ENCODE measurements around the gene LAMA2. TPM values are rescaled to one million over a fixed set of nuclear protein-coding genes. Genes with fewer than 3 reads are reported as not detected.
A peak's percentile ranks its signal among the peaks of the same experiment; 100 is the strongest.
"Not testable (repeated sequence)": the region's sequence is repeated elsewhere in the genome, so short reads cannot be mapped to it uniquely, and the experiment has no call there.

LAMA2 gene
- polyA plus RNA-seq, 1 donor = 151 TPM

DNA sequence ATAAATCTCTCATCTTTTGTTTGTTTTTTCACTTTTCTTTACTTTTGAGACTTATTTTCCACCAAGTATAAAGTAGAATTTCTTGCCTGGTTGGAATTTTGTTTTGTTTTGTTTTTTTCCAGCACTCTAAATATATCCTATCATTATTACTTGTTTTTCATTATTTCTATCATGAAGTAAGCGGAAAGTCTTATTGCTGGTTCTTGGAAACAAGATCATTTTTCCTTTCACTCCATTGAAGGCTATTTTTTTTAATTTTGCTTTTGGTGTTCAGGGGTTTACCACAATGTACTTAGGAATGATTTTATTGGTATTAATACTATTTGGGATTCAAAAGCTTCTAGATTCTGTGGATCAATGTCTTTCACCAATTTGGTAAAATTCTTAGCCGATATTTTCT lies 190.1 kb downstream of the LAMA2 start:
- no peak for DNase-seq (ENCODE audit: low read depth)

DNA sequence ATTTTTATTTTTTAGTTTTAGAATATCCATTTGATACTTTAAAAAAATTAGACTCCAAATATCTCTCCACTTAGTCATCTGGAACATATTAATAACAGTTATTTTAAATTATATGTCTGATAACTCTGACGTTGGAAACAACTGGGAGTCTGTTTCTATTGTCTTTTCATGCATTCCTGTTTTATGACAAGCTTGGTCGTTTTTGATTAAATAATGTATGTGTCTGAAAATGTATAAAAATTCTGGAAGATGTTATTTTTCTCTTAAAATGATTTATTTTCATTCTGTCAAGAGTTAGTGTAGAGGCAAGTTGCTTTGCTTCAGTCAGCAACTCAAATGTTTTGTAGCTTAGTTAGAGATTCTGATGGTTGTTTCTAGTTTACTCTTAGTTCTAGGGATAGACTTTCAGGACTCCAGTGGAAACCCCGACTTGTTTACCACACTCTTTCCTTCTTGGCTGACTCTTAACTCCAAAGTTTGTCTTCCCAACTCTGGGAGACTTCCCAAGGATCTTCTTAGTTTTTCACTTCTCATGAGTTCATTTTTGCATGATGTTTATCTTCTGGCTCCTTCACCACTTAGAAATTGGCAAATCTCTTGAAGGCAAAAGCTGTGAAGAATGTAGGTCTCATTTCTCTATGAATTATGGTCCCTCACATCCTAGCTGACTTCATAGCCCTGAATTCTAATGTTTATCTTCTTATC lies 190.9 kb downstream of the LAMA2 start:
- DNase-seq (ENCODE audit: low read depth) = peak; percentile 43

DNA sequence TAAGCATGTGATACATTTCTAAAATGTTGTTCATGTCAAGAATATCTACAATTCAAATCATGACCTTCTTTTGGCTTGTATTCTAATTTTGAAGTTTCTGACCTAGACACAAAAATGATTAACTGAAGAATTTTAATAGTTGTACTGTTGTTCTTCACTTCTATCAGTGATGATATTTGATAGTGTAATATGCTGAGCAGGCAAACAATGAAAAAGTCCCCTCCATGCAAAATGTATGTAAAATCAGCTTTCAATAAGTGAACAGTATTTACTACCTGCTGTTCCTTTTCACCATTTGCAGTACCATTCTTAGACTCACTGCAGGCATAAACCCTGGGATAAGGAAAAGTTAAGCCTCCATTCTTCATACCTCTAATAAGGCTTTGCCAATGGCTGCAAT lies 201.5 kb downstream of the LAMA2 start:
- DNase-seq (ENCODE audit: low read depth) = no peak

DNA sequence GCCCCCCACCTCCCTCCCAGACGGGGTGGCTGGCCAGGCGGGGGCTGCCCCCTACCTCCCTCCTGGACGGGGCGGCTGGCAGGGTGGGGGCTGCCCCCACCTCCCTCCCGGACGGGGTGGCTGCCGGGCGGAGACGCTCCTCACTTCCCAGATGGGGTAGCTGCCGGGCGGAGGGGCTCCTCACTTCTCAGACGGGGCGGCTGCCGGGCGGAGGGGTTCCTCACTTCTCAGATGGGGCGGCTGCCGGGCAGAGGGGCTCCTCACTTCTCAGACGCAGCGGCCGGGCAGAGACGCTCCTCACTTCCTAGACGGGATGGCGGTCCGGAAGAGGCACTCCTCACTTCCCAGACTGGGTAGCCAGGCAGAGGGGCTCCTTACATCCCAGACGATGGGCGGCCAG lies 205.5 kb downstream of the LAMA2 start:
- not testable (repeated sequence) for DNase-seq (ENCODE audit: low read depth)

DNA sequence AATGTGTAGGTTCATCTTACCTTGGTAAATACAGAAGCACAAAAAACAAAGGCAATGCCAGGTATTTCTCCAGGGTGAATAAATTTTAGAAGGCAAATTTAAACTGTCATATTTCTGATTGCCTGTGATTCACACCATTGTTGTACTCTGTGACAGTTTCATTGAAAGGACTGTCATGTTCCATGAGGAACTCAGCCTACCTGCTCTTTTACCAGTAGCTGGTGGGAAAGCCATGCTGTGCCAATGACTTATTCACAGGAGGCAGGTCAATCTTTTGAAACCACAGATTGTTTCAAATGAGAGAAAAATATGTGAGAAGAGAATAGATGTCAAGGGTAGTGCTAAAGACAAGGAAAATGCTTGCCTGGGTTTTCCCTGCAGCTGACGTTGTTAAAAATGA lies 206.4 kb downstream of the LAMA2 start:
- DNase-seq (ENCODE audit: low read depth) = no peak

DNA sequence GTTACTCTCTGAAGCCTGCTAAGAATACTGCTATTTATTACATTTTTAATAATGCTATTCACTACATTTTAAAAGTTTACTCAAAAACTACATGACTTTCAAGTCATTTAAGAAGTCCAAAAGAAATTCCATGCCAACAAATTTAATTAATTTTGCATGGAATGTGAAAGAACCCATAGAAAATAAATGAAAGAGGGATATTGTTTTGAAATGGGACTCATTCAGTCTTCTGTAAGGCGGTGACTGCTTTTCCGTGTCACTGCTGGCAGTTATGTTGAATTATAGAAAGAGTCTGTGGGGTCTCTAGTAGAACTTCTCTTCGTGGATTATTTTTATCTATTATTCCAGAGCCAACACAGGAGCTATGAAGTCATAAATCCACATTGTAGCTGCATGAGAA lies 211.2 kb downstream of the LAMA2 start:
- DNase-seq (ENCODE audit: low read depth) = no peak

DNA sequence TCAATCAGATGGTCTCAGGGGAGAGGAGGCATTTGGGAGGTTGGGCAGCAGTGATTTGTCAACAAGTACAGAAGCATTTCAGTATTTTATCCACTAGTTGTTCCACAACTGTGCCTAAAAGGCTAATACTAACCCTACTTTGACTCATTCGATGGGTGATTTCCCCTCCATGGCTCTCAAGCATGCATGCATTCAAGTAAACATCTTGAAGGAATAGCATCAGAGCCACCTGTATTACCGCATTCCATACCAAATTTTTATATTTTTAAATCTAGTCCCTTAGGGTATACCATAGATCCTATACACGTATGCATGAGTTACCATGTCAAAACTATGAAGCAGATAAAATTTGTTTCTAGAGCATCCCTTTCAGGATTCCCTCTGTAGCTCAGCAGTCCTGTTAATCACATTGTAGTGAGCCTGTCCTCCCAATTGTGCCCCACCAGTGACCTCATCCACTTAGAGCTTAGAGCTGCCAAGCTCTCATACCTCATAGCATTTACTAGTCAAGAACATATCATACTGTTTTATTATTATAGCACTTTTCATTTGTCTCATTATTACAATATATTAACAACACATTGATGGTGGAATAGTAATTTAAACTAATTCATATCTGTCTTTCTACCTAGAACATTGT lies 213.8 kb downstream of the LAMA2 start:
- DNase-seq (ENCODE audit: low read depth) = no peak

DNA sequence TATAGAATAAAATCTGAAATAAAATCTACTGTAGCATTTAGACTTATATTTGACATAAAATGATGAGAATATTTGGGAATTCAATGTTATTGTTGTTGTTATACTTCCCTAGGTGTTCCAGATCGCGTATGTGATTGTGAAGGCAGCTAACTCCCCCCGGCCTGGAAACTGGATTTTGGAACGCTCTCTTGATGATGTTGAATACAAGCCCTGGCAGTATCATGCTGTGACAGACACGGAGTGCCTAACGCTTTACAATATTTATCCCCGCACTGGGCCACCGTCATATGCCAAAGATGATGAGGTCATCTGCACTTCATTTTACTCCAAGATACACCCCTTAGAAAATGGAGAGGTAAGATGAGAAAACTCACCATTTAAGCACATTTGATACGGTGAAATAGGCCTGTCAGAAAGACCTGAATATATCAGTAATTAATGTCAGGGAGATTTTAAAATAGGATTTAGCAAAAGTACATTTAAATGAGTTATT lies 215.2 kb downstream of the LAMA2 start:
- DNase-seq (ENCODE audit: low read depth) = no peak

DNA sequence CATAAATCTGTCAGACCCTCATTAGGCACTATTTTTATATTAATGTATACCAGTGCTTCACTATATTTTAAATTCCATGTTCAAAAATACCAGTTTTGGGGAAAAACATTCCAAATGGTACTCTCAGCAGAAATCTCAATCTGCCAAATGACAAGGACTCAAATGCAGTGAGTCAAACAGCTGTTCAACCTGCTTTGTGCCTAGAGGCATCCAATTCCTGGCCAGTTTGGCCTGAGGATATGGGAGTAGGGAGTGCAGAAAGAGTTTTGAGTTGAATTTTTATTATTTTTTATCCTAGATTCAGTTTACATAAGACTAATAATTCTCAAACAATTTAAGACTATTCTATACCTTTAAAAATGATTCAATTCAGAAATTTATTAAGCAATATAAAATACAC lies 216.8 kb downstream of the LAMA2 start:
- no peak for DNase-seq (ENCODE audit: low read depth)

DNA sequence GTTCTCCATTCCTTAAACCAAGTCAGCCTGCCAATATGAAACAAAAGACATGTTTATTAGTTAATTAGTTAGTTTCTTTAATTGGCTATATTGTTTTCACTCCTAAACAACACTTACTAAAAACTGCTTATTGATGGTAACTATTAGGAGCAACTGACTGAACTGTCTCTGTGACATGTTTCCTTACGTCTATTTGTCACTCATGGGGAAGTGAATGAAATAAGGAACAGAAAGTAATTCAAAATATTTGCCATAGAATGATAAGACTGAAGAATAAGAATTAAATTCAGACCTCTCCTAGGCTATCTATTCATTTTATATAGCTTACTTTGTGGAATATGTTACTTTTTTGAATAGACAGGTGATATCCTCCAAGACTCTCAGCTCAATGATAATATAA lies 217.2 kb downstream of the LAMA2 start:
- DNase-seq (ENCODE audit: low read depth) = no peak

DNA sequence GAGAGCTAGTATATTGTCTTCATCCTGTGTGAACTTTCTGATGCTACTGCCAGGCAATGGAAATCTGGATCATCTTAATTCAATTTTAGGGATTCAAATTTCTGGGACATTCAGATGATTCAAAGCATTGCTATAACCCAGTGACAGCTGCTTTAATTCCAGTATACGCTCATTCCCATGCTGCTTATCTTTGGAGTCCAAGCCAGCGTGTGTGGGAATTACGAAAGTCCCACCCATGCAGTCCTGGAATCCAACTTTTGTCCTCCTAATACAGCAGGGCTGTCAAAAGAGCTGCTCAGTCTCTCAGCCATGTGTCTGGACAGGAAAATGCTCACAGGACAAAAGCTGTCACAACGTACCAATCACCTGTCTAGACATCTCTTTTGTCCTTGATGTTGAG lies 219.8 kb downstream of the LAMA2 start:
- peak; percentile 36 for DNase-seq (ENCODE audit: low read depth)

DNA sequence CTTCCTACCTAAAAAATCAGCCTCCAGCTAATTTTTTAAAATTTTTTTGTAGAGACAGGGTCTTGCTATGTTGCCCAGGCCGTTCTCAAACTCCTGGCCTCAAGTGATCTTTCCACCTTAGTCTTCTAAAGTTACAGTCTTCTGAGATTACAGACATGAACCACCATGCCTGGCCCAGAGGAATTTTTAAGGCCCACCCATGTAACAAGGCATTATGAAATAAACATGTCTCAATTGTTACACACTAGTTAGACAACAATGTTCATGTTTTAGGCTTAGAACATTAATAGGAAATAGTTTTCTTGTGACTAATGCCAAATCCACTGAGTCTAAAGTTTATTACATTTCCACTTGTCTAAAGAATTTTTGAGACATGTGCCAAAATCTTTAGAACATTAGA lies 221.2 kb downstream of the LAMA2 start:
- DNase-seq (ENCODE audit: low read depth) = no peak

DNA sequence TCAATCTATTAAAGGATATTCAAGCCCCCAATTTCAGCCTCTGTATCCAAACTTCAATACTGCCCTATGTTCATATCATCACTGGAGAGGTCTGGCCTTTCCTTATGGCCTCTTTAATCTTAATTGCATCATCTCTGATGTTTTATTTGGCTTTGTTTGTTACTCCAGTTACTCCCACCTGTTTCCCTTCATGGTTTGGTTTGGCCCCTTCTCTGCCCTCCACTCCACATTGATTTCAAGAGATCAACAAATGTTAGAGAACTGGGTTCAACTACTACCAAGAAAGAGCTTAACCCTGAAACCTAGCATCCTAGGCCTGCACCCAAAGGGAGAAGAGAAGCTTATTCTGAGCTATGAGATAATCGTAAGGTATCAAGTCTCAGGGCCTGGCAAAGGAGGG lies 221.6 kb downstream of the LAMA2 start:
- no peak for DNase-seq (ENCODE audit: low read depth)

DNA sequence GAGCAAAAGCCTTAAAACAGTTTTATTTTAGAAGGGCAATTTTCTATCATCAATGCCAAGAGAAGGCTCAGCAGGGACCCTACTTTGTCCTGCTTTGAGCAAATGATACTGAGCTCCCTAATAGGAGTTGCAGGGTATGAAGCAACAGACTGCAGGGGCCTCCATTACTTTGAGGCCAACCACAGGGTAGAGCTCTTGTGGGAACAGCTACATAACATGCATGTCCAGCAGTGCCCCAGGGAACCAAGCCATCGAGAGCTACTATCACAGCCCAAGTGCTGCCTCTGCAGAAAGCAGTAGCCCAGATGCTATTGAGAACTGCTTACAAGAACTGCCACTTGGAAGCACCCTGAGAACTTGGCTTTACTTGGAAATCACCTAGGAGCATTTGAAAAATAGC lies 222.1 kb downstream of the LAMA2 start:
- no peak for DNase-seq (ENCODE audit: low read depth)

DNA sequence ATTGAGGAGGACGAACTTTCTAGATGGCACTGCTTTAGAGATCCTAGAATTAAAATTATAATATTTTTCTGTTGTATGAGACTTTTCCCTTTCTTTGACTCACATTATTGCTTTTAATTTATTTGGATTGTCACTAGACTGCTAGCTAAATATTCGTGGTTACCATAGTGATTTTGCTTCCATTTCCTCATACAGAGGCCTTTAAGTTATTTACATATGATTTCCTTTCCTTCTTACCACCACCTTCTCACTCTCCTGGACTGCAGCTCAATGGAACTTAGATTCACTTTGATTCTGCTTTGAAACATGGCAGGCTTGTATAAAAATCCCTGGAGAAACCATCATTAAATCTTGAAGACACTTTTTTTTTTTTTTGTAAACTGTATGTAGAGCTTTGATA lies 222.9 kb downstream of the LAMA2 start:
- no peak for DNase-seq (ENCODE audit: low read depth)

DNA sequence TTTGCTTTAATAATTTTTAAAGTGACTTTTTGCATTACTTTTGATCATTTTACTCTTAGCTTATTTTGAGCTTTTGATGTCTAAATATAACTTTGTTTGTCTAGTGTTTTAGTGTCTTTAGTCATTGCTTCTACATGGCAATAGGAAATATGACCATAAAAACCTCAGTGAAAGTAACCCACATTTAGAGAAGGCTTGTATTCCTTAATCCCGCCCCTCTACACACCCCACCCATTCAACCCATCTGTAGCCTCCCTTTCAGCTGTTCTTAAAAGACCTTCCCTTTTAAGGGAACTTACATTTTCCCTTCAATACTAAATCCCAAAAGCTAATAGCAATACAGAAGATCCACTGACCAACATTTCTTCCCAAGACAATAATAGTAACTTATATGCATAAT lies 225.4 kb downstream of the LAMA2 start:
- DNase-seq (ENCODE audit: low read depth) = no peak

DNA sequence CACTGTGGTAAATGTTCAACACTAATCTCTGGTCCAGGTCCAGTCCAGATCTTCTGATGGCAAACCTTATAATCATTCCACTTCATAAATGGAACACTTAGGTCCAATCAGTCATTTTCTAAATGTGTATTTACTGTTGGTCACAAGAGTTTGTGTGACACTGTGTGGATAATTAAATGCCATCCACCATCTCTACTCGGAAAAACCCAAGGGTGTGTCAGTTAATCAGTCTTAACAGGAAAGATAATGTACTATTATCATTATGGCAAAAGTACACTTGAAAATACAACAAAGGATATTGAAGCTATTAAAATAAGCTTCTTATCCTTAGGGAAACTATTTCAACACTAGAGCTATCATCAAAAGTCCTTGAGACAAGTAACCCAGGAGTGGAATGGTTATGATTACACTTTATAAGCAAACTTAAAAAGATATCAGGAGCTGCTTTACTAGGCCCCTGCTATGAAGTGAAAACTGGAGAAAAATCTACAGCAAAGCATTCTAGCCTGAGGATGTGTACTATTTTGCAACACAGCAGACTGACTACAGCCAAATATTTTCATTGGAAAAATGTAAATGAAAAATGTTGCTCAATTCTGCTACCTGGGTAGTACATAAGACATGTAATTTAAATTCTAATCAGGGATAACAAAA lies 227.9 kb downstream of the LAMA2 start:
- no peak for DNase-seq (ENCODE audit: low read depth)

DNA sequence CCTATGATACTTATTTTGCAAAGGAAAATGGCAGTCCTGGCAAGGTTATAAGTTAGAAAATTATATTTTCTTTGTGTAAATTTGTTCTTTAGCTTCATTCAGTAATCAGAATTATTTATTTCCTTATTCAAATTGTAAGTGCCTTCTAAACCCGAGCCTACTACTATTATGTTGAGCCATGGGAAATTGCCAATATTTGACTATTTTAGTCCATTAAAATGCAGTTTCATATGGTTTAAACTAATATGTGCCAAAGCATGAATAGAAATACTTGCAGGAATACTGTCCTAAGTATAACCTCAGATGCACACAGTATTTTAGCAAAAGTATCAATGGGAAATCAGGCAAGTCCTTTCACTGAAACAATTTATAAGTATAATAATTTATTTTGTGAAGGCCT lies 228.4 kb downstream of the LAMA2 start:
- no peak for DNase-seq (ENCODE audit: low read depth)

DNA sequence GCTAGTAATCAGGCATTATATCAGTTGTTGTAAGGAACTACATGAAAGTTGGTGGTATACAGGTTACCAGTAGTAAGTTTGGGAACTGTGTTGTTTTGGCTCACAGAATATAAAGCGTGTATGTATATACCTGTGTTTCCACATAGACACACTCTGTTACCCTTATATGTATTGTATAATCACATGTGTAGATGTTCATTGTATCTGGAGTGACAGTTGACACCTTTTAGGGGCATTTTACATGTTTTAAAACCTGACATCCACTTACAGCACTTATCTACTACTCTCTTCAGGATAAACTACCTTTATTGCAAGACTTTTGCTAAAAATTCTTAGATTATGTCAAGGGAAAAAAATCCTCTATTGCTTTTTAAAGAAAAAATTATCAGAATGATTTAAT lies 228.9 kb downstream of the LAMA2 start:
- DNase-seq (ENCODE audit: low read depth) = no peak

DNA sequence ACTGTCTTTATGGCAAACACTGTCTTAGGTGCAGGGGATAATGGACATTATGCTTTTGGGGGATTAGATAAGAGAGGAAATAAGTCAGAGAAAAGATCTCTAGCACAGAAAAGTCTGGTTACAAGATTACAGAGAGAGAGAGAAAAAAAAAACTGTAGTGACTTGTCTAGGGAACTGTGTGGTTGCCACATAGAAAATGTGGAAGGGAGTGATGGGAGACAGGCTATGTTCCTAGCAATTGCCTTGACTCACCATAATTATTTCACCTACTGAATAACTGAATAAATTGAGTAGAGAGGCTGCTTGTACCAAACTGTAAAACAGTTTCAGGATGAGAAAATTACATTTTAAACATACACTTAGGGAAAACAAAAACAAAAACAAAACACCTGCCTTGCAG lies 229.7 kb downstream of the LAMA2 start:
- DNase-seq (ENCODE audit: low read depth) = no peak

DNA sequence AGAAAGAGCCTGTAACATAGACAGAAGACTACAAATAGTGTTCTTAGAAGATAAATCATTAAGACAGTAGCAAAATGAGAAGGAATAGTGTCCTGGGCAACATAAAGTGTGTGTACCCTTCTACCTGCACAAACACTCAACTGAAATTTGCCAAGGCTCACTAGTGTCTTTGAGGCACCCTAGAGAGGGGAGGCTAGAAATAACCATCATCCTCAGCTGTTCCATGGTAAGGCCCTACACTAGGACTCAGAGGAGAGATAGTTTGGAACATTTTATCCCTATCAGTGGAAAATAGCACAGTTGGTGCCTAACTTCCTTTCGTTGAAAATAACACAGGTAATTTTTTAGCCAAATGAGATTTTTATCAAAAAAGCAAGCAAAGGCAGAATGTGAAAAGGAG lies 230.7 kb downstream of the LAMA2 start:
- no peak for DNase-seq (ENCODE audit: low read depth)

DNA sequence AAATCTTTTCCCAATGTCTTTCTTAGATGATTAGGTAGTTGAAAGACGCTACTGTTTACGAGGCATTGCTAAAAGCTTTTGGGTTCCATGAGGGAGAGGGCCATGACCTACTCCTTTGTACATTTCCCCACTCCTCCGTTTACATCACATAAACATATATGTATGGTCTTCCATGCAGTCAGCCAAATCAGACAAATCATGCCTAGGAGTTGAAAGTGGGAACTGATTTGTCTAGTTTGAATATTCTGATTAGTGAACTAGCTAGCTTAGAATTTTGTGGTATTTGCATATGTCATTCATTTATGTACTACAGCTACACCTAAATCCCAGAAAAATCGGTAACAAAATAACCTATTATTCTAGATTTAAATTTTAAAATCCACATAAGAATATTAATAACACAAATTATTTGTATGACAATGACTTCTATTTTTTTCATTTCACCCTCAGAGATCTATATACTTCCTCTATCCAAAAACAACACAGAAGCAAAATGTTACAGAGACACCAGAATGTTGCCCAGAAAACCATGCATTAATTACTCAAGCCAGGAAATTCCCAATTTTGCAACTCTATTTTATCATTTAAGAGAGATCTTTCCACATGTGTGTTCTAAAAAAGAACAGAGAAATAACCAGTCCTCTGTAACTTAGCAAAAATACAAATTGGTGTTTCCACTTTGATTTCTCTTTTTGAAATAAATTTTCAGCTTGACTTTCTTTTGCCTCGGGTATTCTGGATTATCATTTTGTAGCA lies 231.9 kb downstream of the LAMA2 start:
- no peak for DNase-seq (ENCODE audit: low read depth)

Data from forelimb muscle (tissue), 1 donor.